ENCODE results near the gene MEIOSIN. TPM values are rescaled to one million over a fixed set of nuclear protein-coding genes. Genes with fewer than 3 reads are reported as not detected.
A peak's percentile ranks its signal among the peaks of the same experiment; 100 is the strongest.

The MEIOSIN gene
- total RNA-seq, 2 experiments from 2014 or later: not detected

DNA sequence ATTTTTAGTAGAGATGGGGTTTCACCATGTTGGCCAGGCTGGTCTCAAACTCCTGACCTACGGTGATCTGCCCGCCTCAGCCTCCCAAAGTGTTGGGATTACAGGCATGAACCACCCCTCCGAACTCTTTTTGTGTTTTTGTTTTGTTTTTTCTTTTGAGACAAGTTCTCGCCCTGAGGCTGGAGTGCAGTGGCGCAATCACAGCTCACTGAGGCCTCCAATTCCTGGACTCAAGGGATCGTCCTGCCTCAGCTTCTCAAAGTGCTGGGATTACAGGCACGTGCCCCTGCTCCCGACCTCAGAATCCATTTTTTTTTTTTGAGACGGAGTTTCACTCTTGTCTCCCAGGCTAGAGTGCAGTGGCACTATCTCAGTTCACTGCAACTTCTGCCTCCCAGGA, 24.5 kb downstream of the MEIOSIN start:
- POLR2A ChIA-PET: interaction anchor here (0.7 kb wide), 1 partner anchor 352 kb away, joined by 3 read pairs; no protein-coding TSS in a partner anchor
- no peak overlapping the region for H3K4me3 Mint-ChIP-seq
- no peak for ATAC-seq

DNA sequence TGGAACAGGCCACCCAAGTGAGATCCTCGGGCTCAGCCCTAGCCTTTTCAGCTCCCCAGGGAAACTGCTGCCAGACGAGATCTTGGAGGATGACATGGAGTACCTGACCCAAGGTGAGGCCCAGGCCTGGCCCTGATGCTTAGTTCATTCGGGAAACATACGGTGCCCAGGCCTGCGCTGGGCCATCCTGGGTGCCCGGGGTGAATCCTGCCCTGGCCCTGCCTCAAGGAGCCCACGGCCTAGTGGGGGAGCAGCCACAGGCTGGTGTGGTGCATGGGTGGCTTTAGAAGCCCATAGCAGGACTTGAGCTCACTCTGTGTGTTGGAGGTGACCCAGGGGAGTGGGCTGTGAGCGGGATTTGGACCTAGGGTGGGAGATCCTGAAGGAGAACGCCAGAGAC, 25.7 kb downstream of the MEIOSIN start:
- Mint-ChIP-seq H3K27me3 (ENCODE audit: low read depth) (no peaks in the 10 kb centered on the region), H3K4me3 (no peak overlapping the region), H3K9me3 (ENCODE audit: insufficient read depth) (no peaks in the 10 kb centered on the region), H3K4me1 (ENCODE audit: low read depth) (no peaks in the 10 kb centered on the region), H3K36me3 (ENCODE audit: low read depth) (no peaks in the 10 kb centered on the region), H3K27ac (no peak overlapping the region)
- DNase-seq: no peak
- ATAC-seq: no peak
- CTCF ChIA-PET: no interaction called here
- POLR2A ChIA-PET: no interaction called here

More for the DNA sequence above, 24.5 kb downstream of the MEIOSIN start:
- Mint-ChIP-seq H3K27me3 (ENCODE audit: low read depth) (no peaks in the 10 kb centered on the region), H3K36me3 (ENCODE audit: low read depth) (no peaks in the 10 kb centered on the region), H3K9me3 (ENCODE audit: insufficient read depth) (no peaks in the 10 kb centered on the region), H3K4me1 (ENCODE audit: low read depth) (no peaks in the 10 kb centered on the region), H3K27ac (no peak overlapping the region)
- DNase-seq: no peak
- CTCF ChIA-PET: interaction anchor here (0.7 to 1.3 kb wide), 3 partner anchors 42 to 271 kb away, joined by 3 to 4 read pairs (median 3); no protein-coding TSS in a partner anchor

DNA sequence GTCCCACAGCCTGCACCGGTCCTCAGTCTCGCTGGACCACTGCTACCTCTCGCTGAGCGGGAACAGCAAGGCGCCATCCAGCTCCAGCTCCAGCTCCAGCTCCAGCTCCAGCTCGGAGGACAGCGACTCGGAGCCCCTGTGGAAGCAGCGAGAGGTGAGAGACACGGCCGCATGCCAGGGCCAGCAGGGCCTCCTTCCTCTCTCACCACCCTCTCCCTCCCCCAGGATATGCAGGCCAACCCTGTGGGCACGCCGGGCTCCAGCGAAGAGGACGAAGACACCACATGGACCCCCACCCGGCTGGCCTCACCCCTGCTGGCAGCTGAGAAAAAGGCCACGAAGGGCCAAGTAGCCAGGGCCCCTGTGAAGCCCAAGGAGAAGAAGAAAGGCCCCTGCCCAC, 28.5 kb downstream of the MEIOSIN start:
- H3K4me3 Mint-ChIP-seq: no peak overlapping the region
- POLR2A ChIA-PET: no interaction called here
- DNase-seq (no peak), ATAC-seq (no peak)
- no peak overlapping the region for H3K27ac Mint-ChIP-seq
- H3K4me1 Mint-ChIP-seq (ENCODE audit: low read depth): no peaks in the 10 kb centered on the region
- no peaks in the 10 kb centered on the region for H3K36me3 Mint-ChIP-seq (ENCODE audit: low read depth)
- peaks cover 4% of the 10 kb centered on the region for H3K27me3 Mint-ChIP-seq (ENCODE audit: low read depth)
- H3K9me3 Mint-ChIP-seq (ENCODE audit: insufficient read depth): no peaks in the 10 kb centered on the region
- CTCF ChIA-PET: no interaction called here

DNA sequence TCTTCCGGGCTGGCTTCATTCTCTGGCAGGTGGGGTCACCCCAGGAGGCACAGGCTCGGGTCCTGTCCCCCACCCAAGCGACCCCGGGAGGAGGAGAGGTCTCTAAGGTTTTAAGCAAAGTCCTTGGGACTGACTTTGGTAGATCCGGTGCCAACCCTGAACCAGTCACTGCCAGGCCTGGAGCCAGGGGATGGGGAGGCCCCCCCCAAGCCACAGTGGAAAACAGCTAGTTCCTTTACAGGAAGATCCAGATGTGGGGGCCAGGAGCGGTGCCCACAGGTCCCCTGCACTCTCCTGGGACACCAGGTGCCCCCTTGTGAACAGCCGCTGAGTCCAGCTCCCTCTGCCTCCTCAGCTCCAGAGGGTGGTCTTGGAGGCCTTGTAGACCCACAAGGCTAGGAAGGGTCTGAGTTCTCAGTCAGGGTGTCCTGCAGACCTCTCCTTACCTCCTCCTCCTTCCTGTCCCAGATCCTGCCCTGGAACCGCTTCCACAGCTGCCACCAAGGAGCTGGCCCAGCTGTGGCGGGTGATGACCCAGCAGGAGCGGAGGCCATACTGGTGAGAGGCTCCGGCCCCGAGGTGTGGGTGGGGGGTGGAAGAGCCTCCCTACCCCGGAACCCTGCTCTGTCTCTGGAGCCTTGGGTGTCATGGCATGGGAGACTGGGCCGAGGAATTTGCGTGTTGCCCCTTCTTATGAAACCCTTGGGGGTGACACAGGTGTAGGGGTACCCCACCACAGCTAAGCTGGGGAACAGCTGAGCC, 29.8 kb downstream of the MEIOSIN start:
- ATAC-seq: no peak
- H3K27ac Mint-ChIP-seq: no peak overlapping the region
- no peak overlapping the region for H3K4me3 Mint-ChIP-seq
- peaks cover 6% of the 10 kb centered on the region for H3K27me3 Mint-ChIP-seq (ENCODE audit: low read depth)
- H3K9me3 Mint-ChIP-seq (ENCODE audit: insufficient read depth): no peaks in the 10 kb centered on the region
- CTCF ChIA-PET: no interaction called here
- POLR2A ChIA-PET: no interaction called here
- H3K4me1 Mint-ChIP-seq (ENCODE audit: low read depth): peaks cover 3% of the 10 kb centered on the region
- no peaks in the 10 kb centered on the region for H3K36me3 Mint-ChIP-seq (ENCODE audit: low read depth)
- no peak for DNase-seq

DNA sequence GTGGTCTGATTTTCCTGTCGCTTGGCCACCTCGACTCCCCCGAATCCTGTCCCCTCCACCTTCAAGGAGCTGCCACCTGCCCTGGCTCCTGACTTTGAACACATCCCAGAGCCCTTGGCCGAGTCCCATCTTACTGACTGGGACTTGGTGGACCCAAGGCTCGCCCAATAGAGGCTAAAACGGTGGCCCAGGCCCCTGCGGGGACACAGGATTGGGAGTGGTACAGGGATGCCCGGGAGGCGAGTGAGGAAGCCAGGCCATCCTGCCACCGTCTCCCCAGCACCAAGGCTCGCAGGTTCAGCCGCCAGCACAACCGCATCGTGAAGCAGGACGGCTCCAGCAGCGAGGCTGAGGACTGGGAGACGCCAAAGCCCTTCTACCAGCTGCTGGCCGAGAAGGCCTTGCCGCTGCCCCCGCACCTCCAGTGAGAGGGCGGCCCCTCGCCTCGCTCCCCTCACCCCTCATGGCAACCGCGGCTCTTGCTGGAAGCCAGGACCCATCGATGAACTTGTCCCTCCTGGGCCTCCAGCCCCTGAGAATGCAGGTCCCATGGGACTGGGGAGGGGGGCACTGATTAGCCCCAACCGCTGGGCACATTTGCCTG, 30.6 kb downstream of the MEIOSIN start:
- POLR2A ChIA-PET: no interaction called here
- no peak for ATAC-seq
- H3K27ac Mint-ChIP-seq: no peak overlapping the region

DNA sequence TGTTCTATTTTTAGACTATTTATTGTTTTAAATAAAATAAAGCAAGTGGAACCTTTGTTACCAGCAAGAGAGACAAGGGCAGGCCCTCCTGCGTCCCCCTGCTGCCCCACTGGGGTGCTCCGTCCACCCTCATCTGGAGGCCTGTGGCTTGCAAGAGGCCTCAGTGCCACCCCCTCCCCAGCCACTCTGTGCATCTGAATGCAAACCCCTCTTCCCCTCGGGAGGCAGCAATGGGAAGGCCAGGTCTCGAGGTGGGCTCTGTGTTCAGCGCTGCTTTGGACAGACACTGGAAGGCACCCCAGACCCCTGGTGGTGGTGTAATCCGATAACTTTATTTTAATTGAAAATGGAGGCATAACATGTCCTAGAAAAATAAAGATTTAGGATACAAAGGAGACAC, 31.2 kb downstream of the MEIOSIN start:
- DNase-seq (no peak), ATAC-seq (no peak)
- H3K9me3 Mint-ChIP-seq (ENCODE audit: insufficient read depth): no peaks in the 10 kb centered on the region
- no peak overlapping the region for H3K4me3 Mint-ChIP-seq
- POLR2A ChIA-PET: no interaction called here
- peaks cover 10% of the 10 kb centered on the region for H3K27me3 Mint-ChIP-seq (ENCODE audit: low read depth)
- peaks cover 7% of the 10 kb centered on the region for H3K4me1 Mint-ChIP-seq (ENCODE audit: low read depth)
- H3K36me3 Mint-ChIP-seq (ENCODE audit: low read depth): no peaks in the 10 kb centered on the region
- CTCF ChIA-PET: interaction anchor here (1.4 kb wide), 1 partner anchor 15 kb away, joined by 3 read pairs; no protein-coding TSS in a partner anchor
- no peak overlapping the region for H3K27ac Mint-ChIP-seq

More for the DNA sequence above, 30.6 kb downstream of the MEIOSIN start:
- H3K9me3 Mint-ChIP-seq (ENCODE audit: insufficient read depth): no peaks in the 10 kb centered on the region
- no peak overlapping the region for H3K4me3 Mint-ChIP-seq
- H3K27me3 Mint-ChIP-seq (ENCODE audit: low read depth): peaks cover 8% of the 10 kb centered on the region
- CTCF ChIA-PET: no interaction called here
- H3K4me1 Mint-ChIP-seq (ENCODE audit: low read depth): peaks cover 4% of the 10 kb centered on the region
- H3K36me3 Mint-ChIP-seq (ENCODE audit: low read depth): no peaks in the 10 kb centered on the region
- DNase-seq: no peak

DNA sequence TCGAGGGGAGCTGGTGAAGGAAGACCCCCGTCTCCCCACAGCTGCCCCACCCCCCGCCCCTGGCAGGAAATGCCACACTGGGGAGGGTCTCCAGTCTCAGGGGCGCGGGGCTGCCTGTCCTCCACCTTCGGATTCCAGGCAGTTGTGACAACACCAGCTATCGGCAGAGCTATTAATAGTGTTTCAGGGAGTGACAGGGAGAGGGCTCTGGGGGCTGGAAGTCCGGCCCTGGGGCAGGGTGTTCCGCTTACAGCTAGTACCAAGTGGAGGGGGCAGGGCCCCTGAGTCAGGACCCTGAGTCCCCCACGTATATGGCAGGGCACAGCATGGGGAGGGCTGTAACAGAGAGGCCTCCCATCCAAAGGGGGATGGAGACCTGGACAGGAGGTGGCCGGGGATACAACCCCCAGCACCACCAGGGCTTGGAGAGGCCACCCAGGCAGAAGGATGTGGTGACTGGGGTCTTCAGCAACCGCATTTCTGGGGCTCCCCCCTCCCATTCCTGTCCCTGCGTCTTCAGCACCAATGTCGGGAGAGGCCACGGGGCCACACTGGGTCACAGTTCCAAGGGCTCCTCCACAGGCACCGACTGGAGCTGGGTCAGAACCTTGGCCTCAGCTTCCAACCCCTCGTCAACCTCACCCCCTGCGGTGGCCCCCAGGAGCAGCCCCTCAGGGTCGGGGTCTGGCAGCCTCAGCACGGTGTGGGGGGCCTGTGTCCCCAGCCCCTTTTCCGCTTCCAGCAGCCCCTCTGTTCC, 31.9 kb downstream of the MEIOSIN start:
- Mint-ChIP-seq H3K4me1 (ENCODE audit: low read depth) (peaks cover 11% of the 10 kb centered on the region), H3K36me3 (ENCODE audit: low read depth) (no peaks in the 10 kb centered on the region), H3K4me3 (no peak overlapping the region), H3K27me3 (ENCODE audit: low read depth) (peaks cover 10% of the 10 kb centered on the region), H3K9me3 (ENCODE audit: insufficient read depth) (no peaks in the 10 kb centered on the region), H3K27ac (no peak overlapping the region)
- no peak for DNase-seq
- CTCF ChIA-PET: interaction anchor here (1.4 kb wide), 1 partner anchor 14 kb away, joined by 3 read pairs; no protein-coding TSS in a partner anchor
- POLR2A ChIA-PET: no interaction called here
- ATAC-seq: no peak

DNA sequence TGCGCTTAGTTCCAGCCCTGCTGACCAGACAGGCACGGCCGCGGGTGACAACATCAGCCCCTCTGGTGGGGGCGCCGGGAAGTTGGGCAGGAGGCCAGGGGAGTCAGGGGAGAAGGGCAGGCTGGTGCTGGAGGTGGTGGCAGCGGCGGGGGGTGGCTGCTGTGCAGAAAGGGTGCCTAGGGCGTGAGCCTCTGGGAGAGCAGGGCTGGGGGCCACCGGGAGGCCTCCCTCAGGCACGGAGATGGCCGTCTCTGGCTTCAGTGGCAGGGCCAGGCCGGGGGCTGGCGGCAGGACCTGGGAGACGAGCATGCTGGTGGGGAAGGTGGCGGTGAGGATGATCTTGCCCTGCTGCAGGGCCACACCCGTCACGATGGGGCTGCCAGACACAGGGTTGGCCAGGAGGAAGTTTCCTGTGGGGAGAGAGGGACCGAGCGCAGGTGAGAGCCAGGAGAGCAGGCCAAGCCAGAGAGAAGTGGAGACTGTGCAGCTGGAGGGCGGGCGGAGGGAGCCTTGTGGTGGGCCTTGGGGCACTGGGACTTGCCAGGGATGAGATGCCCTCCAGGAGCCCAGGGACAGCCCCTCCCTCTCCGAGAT, 32.6 kb downstream of the MEIOSIN start:
- ChIA-PET CTCF (interaction anchor here (1.4 kb wide), 1 partner anchor 13 kb away, joined by 3 read pairs; no protein-coding TSS in a partner anchor), POLR2A (no interaction called here)
- H3K4me3 Mint-ChIP-seq: no peak overlapping the region
- peaks cover 12% of the 10 kb centered on the region for H3K27me3 Mint-ChIP-seq (ENCODE audit: low read depth)
- ATAC-seq (no peak), DNase-seq (no peak)
- no peak overlapping the region for H3K27ac Mint-ChIP-seq
- H3K36me3 Mint-ChIP-seq (ENCODE audit: low read depth): no peaks in the 10 kb centered on the region
- peaks cover 18% of the 10 kb centered on the region for H3K4me1 Mint-ChIP-seq (ENCODE audit: low read depth)
- no peaks in the 10 kb centered on the region for H3K9me3 Mint-ChIP-seq (ENCODE audit: insufficient read depth)

DNA sequence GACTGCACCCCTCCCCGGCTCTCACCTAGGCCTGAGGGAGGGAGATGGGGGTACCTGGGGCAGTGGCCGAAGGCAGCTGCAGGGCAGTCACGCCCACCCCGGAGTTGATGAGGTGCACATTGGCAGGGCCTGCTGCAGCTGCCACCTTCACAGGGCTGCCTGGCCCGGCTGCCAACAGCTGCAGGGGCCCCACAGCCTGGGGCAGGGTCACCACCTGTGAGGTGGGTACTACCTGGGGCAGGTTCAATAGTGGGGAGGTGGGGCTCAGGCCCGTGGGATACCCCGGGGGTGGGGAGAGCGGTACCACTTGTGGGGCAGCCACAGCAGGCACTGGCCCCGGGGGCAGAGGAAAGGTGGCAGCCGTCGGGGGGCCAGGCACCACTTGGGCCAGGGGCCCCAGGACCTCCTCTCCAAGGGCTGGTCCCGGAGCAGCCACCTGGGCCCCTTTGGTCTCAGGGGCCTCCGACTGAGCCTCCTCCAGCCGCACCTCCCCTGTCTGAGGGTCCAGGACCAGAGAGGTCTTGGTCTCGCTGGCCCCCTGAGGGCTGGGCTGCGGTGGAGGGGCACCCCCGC, 33.1 kb downstream of the MEIOSIN start:
- Mint-ChIP-seq H3K27me3 (ENCODE audit: low read depth) (peaks cover 15% of the 10 kb centered on the region), H3K36me3 (ENCODE audit: low read depth) (no peaks in the 10 kb centered on the region), H3K27ac (no peak overlapping the region), H3K4me1 (ENCODE audit: low read depth) (peaks cover 23% of the 10 kb centered on the region), H3K9me3 (ENCODE audit: insufficient read depth) (no peaks in the 10 kb centered on the region), H3K4me3 (no peak overlapping the region)
- DNase-seq (no peak), ATAC-seq (no peak)
- POLR2A ChIA-PET: no interaction called here
- CTCF ChIA-PET: interaction anchor here (9.4 kb wide), 1 partner anchor 34 kb away, joined by 238 read pairs; no protein-coding TSS in a partner anchor

DNA sequence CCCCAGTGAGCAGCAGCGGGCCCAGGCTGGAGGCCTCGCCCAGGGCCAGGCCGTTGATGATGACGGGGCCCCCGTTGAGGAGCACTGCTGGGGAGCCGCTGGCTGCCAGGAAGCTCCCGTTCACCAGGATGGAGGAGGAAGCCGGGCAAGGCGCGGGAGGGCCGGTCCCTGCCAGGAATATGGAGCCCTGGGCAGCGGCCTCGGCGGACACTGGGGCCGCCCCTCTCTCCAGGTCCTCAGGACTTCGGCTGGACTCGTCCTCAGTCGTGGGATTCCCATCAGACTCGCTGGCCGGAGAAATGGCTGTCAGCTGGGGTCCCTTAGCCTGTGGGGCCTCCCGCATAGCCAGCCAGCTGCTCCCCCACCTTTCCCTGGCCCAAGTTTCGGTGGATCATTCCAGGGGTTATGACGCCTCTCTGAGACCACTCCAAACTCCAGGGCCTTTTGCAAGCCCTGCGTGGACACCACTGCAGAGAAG, 33.7 kb downstream of the MEIOSIN start:
- ChIA-PET POLR2A (no interaction called here), CTCF (interaction anchor here (1.6 to 9.4 kb wide), 4 partner anchors 12 to 74 kb away, joined by 4 to 238 read pairs (median 34); partner anchors contain the start of genes QPCTL and SNRPD2)
- DNase-seq (no peak), ATAC-seq (no peak)
- Mint-ChIP-seq H3K9me3 (ENCODE audit: insufficient read depth) (no peaks in the 10 kb centered on the region), H3K27ac (no peak overlapping the region), H3K27me3 (ENCODE audit: low read depth) (peaks cover 16% of the 10 kb centered on the region), H3K36me3 (ENCODE audit: low read depth) (no peaks in the 10 kb centered on the region), H3K4me1 (ENCODE audit: low read depth) (peaks cover 23% of the 10 kb centered on the region), H3K4me3 (peak overlapping the region; percentile 25)

DNA sequence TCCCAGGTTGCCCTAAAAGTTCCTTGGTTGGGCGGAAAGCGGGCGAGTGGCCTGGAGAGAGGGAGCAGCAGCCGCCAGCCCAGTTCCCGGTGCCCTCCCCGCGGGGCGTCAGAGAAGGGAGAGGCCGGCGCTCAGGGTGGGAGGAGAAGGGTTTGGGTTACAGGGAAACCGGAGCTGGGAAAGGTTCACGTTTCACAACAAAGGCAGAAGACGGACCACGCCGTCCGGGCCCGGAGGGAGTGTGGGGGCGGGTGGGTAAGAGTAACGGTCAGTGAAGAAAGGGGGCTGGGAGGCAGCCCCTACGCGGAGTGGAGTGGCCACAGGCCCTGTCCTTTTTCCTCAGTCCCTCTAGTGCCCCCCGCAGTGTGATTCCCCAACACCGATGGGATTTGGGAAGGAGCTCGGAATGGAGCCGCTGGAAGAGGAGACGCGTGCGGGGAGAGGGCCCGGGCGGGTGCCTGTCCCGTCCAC, 34.2 kb downstream of the MEIOSIN start:
- ATAC-seq: no peak
- H3K27me3 Mint-ChIP-seq (ENCODE audit: low read depth): peaks cover 21% of the 10 kb centered on the region
- DNase-seq: no peak
- peak overlapping the region; percentile 25 for H3K4me3 Mint-ChIP-seq
- H3K4me1 Mint-ChIP-seq (ENCODE audit: low read depth): peaks cover 23% of the 10 kb centered on the region
- ChIA-PET CTCF (interaction anchor here (1.6 to 9.4 kb wide), 5 partner anchors 11 to 75 kb away, joined by 4 to 238 read pairs (median 40); partner anchors contain the start of genes DMWD, QPCTL and SNRPD2), POLR2A (no interaction called here)
- H3K36me3 Mint-ChIP-seq (ENCODE audit: low read depth): no peaks in the 10 kb centered on the region
- no peaks in the 10 kb centered on the region for H3K9me3 Mint-ChIP-seq (ENCODE audit: insufficient read depth)
- H3K27ac Mint-ChIP-seq: no peak overlapping the region
